HG03442 (cell line): ENCODE measurements around the gene SRPK1.

Source experiments
- ATAC-seq: cut with Tn5 transposase; IDR thresholded peaks from one replicate; pipeline ENCODE4 v1.9.1; 2021; ENCODE audit warnings: mild to moderate bottlenecking, moderate library complexity; ENCODE audit not compliant: unreplicated experiment

The SRPK1 gene

DNA sequence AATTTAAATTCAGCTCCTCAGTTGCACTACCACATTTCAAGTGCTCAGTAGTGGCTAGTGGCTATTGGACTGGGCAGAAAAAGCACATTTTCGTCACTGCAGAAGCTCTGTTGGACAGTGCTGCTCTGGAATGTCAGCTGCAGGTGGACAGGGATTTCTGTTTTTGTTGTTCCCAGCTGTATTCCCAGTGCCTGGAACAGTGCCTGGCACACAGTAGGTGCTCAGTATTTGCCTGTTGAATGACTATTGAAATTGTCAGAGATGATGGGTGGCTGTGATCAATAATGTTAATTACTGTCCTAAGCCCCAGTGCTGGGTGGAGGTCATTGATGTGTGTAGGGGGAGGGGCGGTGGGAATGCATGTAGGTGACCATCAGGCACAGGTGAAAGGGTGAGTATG lies 134.6 kb downstream of the SRPK1 start:
- ATAC-seq: no peak

DNA sequence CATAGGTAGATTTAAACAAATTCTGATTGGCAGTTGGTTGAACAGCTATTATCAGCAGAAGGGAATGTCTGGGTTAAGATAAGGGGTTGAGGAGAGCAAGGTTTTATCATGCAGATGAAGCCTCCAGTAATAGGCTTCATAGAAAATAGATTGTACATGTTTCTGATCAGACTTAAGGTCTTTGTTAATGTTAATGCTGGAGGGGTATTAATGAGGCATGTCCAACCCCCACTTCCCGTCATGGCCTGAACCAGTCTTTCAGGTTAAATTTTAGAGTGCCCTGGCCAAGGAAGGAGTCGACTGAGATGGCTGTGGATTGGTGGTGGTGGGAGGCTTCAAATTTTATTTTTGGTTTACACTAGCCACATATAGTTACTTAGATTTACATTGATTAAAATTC lies 136.7 kb downstream of the SRPK1 start:
- ATAC-seq: no peak
